Pancreas (tissue), 10 donors: ENCODE results near the gene MUC16. TPM values are rescaled to one million over a fixed set of nuclear protein-coding genes. Genes with fewer than 3 reads are reported as not detected.

ENCODE experiments used
- ATAC-seq, 4 donors: fragments of 200-7000 bp; cut with Tn5 transposase; one replicate each; pipeline versions ENCODE4 v1.8.0 to v1.9.1; 2020; ENCODE audit warnings: mild to moderate bottlenecking in 4 of 4, moderate library complexity in 4 of 4
- DNase-seq, 6 donors: peaks; one replicate each; pipeline ENCODE4 v3.0.0-alpha.2; 2020
- FAIRE-seq: peaks from 2 replicates; lab custom pipeline; 2012; peaks lifted over from hg19 to GRCh38; lab: Jason Lieb, UNC
- H3K27ac ChIP-seq, 4 donors: fragments of 200-600 bp; sonication (generic); 1 replicate in 3 of 4; 2 replicates in 1 of 4; pipeline versions ENCODE4 v1.5.0 to v1.8.0; 2020
- H3K27me3 ChIP-seq, 4 donors: fragments of 200-600 bp; one replicate each; pipeline ENCODE4 v1.8.0; 2021
- H3K36me3 ChIP-seq, 3 donors: fragments of 200-600 bp; sonication (generic) in 1 of 3; one replicate each; pipeline versions ENCODE4 v1.5.0 to v1.8.0; 2020 to 2021
- H3K4me1 ChIP-seq, 3 donors: fragments of 200-600 bp; one replicate each; pipeline ENCODE4 v1.8.0; 2021
- H3K4me3 ChIP-seq, 4 donors: fragments of 200-600 bp; sonication (generic) in 2 of 4; one replicate each; pipeline versions ENCODE4 v1.5.0 to v1.8.0; 2020 to 2021
- H3K9me3 ChIP-seq, 4 donors: fragments of 200-600 bp; one replicate each; pipeline ENCODE4 v1.8.0; 2021
- WGBS, 2 donors: extraction: QIAGEN DNeasy Blood & Tissue Kit; methylation state at CpG; one replicate each; pipeline ENCODE4 v1.1.7; 2013; 5-methylcytosine and 5-hydroxymethylcytosine counted together
- intact Hi-C, 3 donors: fragments of 100-400 bp; cut with DNase I; formaldehyde crosslinking; loops; one replicate each; pipeline versions ENCODE4 v1.11.1 to v1.14.2; 2022
- polyA plus RNA-seq, 2 donors: library from polyadenylated mRNA; stranded (reverse); fragments of 200-250 nt; gene quantifications; one replicate each; pipeline ENCODE4 v1.2.3, GENCODE V29; 2013
- total RNA-seq, 6 donors: library from RNA; stranded (reverse); fragmentation: NEBNext Ultra II Directional in 4 of 6; extraction: Animal tissue kit (Norgen Biotek cat#: 25700) in 4 of 6; gene quantifications; one replicate each; pipeline versions ENCODE4 v1.2.1 to v1.2.4, GENCODE V29; 2021 to 2023
- TF ChIP-seq, protein P1 (sequence below), 4 donors: fragments of 200-600 bp; sonication (generic) in 3 of 4; IDR thresholded peaks; one replicate each; pipeline versions ENCODE4 v1.5.0 to v1.8.0; 2021; ENCODE audit warnings: antibody characterized with exemption in 4 of 4
- donor health status: healthy with polysubstance abuse.
- donor health status: DM: no; HTN: no; CAD: no; lungs with moderate emphysema.
- donor health status: DM: no; HTN: no; CAD: no.
- donor health status: control.
- donor health status: control.
- donor health status: Bipolar disorder and iron deficiency.
- donor health status: DM: yes; HTN: yes; CAD: no.
- donor health status: DM: no; HTN: no; CAD: no.
- donor health status: DM: no; HTN: no; CAD: no.
- donor health status: DM: yes; HTN: yes; CAD: no.

MUC16 gene
- total and polyA plus RNA-seq, 8 donors, result under 0.01 to 0.97 (median 0.05) TPM

DNA sequence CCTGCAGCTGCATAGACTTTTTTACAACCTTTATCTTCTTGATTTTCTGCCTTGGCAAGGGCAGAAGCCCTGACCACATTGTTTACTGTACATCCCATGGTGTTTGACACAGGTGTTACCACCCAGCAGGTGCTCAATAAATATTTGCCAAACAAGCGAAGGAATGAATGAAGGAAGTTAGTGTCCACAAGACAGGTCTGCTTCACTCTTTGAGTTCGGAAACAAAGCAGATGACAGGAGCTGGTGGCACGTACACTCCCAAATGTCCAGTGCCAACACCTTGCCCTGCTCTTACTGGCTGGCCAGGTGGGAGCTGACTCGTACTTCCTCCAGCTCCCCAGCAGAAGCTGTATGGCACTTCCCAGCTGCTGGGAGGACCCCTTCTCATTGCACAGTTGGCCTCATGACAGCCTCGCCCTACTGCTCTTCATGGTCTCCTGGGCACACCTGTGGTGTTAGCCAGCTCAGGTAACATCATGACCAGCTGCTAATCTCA lies 22.0 kb upstream of the MUC16 start:
- intact Hi-C loops, result no loop called here
- H3K4me1 ChIP-seq, result no peaks in the 10 kb centered on the region
- no peaks in the 10 kb centered on the region for H3K9me3 ChIP-seq
- FAIRE-seq (no peak), DNase-seq (no peak), ATAC-seq (peak in 1 of 4 donors; percentile 58)
- TF ChIP-seq, protein P1, sequence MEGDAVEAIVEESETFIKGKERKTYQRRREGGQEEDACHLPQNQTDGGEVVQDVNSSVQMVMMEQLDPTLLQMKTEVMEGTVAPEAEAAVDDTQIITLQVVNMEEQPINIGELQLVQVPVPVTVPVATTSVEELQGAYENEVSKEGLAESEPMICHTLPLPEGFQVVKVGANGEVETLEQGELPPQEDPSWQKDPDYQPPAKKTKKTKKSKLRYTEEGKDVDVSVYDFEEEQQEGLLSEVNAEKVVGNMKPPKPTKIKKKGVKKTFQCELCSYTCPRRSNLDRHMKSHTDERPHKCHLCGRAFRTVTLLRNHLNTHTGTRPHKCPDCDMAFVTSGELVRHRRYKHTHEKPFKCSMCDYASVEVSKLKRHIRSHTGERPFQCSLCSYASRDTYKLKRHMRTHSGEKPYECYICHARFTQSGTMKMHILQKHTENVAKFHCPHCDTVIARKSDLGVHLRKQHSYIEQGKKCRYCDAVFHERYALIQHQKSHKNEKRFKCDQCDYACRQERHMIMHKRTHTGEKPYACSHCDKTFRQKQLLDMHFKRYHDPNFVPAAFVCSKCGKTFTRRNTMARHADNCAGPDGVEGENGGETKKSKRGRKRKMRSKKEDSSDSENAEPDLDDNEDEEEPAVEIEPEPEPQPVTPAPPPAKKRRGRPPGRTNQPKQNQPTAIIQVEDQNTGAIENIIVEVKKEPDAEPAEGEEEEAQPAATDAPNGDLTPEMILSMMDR (IDR thresholded peaks at IDR 0.05), result no peak
- H3K36me3 ChIP-seq, result no peaks in the 10 kb centered on the region
- H3K27me3 ChIP-seq, result no peaks in the 10 kb centered on the region
- H3K27ac ChIP-seq, result no peak overlapping the region
- 21 to 26% methylated on average over 5 of the region's 5 CpGs for WGBS, 2 donors
- no peak overlapping the region for H3K4me3 ChIP-seq

DNA sequence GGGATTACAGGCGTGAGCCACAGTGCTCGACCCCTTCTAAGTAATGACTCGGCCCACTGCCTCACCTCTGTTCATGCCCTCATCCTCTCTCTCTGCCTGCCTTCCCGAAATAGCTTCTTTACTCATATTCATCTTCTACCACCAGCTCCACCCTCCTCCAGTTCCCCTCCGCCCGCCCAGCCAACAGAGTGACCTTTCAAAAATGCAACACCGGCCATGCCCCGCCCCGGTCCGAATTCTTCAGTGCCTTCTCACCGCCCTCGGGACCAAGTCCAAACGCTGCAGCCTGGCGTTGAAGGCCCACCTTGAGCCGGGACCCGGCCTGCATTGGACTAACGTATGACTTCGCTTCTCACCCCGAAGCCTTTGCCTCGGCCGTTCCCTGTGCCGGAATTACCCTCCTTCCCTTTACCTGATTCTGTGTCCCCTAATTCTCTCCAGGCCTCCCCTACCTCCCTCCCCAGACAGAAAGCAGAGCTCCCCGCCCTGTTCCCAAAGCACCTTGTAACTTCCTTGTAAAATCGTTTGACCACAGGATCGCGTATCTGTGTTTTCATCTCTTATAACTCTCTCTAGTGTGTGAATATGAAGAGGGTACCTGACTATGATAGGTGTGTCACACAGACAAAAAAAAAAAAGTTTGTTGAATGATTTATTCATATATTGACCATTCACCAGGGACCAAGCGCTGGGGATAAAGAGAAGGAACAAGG lies 8.1 kb upstream of the MUC16 start:
- Histone ChIP-seq H3K4me3 (no peak overlapping the region), H3K27me3 (no peaks in the 10 kb centered on the region), H3K9me3 (no peaks in the 10 kb centered on the region), H3K36me3 (no peaks in the 10 kb centered on the region), H3K4me1 (no peaks in the 10 kb centered on the region), H3K27ac (no peak overlapping the region)
- ATAC-seq (no peak), DNase-seq (peak in 1 of 6 donors; percentile 42), FAIRE-seq (no peak)
- TF ChIP-seq, protein P1 (IDR thresholded peaks at IDR 0.05), result no peak
- intact Hi-C loops, result no loop called here
- 69 to 74% methylated on average over 27 of the region's 27 CpGs for WGBS, 2 donors

DNA sequence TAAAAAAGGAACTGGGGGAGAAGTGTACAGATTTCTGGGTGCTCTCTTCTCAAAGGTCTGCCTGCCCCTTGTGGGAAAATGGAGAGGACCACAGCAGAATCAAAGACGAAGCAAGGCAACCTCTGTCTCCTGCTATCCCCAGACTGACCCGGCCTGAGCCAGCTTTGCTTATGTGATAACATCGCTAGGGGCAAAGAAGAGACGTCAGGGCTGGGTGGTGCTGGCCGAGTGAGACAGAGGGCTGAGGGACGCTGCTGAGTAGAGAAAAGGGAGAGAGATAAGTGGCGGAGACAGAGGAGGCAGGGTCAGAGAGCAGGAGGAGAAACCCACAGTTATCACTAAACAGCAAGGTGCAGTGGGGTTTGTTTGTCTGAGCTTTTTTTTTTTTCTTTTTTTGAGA lies 4.6 kb upstream of the MUC16 start:
- TF ChIP-seq, protein P1 (IDR thresholded peaks at IDR 0.05), result no peak
- Histone ChIP-seq H3K27me3 (no peaks in the 10 kb centered on the region), H3K4me3 (no peak overlapping the region), H3K27ac (no peak overlapping the region), H3K36me3 (no peaks in the 10 kb centered on the region), H3K9me3 (no peaks in the 10 kb centered on the region), H3K4me1 (no peaks in the 10 kb centered on the region)
- intact Hi-C loops, result no loop called here
- no peak for DNase-seq
- WGBS, 2 donors, result 6 to 17% methylated on average over 7 of the region's 7 CpGs
- no peak for FAIRE-seq
- ATAC-seq, result no peak

DNA sequence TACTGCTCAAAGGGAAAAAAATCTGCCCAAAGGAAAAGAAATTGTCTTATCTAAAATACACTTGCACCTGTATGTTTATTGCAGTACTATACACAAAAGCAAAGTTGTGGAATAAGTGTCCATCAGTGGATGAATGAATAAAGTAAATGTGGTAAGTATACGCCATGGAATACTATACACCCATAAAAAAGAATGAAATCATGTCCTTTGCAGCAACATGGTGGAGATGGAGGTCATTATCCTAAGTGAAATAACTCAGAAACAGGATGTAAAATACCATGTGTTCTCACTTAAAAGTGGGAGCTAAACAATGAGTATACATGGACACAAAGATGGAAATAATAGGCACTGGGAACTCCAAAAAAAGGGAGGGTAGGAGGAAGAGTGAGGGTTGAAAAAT lies 3.8 kb upstream of the MUC16 start:
- WGBS, 2 donors, result 77 to 88% methylated on average over 1 of the region's 1 CpG

More for the DNA sequence above, 3.8 kb upstream of the MUC16 start:
- TF ChIP-seq, protein P1 (IDR thresholded peaks at IDR 0.05), result no peak
- Histone ChIP-seq H3K4me1 (no peaks in the 10 kb centered on the region), H3K4me3 (no peak overlapping the region), H3K36me3 (no peaks in the 10 kb centered on the region), H3K27me3 (no peaks in the 10 kb centered on the region), H3K27ac (no peak overlapping the region), H3K9me3 (no peaks in the 10 kb centered on the region)
- DNase-seq (no peak), ATAC-seq (no peak), FAIRE-seq (no peak)
- intact Hi-C loops, result no loop called here
